NCI-H2196 treated with DMSO at 0.1 percent for 48 hours (cell line): ENCODE data around the gene P3H2.

Source experiments
- DNase-seq: peaks from one replicate; lab custom pipeline; 2025; ENCODE audit not compliant: unreplicated experiment; lab: John Stamatoyannopoulos, UW

P3H2 gene

GRCh38 chr3:190018460-190018859 is 102.2 kb downstream of the P3H2 start:
- DNase-seq: no peak

DNA sequence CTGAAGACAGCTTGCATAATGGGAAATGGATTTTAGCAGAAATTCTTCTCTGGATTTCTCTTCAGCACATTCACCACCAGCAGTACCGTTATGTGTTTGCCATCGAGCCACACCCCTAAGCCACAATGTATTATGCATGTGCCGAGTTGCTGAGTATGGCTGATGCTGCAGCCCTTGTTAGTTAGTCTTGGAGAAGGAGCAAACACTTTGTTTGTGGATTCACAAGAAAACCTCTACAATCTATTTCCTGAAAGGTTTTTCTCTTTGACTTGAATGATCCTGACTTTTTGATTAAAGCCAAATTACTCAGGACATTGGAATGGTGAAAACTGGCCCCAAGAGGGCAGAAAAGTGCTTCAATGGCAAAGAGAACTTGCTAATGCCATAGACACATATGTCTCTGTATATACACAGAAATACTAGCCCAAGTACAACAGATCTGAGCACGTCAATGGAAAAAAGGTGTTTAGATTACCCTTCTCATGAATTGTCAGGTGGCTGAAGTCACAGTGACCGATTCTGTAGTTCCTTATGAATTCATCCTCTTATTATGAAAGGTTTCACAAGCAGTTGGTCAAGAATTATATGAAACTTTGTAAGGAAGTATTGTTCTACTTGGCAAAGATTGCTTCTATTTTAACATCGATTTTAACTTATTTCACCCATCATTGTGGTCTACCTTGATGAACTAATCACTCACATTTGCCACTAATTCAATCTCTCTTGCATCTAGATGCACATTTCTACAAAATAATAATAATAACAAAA is 103.0 kb downstream of the P3H2 start:
- no peak for DNase-seq

DNA sequence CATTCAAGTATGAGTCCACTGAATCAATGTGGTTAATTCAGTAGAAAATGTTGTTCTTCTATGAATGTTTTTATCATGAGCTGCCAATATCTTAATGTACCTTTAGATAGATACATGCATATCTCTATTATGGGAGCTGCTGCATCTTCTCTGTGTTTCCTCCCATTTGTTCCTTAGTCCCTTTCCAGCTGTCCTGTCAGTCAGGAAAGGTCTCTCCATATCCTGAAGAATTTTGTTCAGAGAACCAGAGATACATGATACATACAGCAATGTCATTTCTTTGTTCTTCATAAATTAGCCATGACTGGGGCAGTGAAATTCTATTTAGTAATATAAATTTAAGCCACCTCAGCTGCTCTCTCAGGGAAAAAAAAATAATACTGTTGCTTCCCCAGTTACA is 103.7 kb downstream of the P3H2 start:
- no peak for DNase-seq

DNA sequence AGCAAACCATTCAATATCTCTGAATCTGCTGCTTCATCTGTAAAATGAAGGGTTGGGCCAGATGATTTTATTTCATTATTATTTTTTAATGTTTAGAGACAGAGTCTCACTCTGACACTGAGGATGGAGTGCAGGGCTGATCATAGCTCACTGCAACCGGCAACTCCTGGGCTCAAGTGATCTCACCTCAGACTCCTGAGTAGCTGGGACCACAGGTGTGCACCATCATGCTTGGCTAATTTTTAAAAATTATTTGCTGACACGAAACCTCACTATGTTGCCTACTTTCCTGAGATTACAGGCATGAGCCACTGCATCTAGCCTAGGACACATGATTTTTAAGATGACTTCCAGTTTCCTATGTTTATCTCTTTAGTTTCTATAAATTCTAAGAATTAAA is 105.8 kb downstream of the P3H2 start:
- DNase-seq: no peak

DNA sequence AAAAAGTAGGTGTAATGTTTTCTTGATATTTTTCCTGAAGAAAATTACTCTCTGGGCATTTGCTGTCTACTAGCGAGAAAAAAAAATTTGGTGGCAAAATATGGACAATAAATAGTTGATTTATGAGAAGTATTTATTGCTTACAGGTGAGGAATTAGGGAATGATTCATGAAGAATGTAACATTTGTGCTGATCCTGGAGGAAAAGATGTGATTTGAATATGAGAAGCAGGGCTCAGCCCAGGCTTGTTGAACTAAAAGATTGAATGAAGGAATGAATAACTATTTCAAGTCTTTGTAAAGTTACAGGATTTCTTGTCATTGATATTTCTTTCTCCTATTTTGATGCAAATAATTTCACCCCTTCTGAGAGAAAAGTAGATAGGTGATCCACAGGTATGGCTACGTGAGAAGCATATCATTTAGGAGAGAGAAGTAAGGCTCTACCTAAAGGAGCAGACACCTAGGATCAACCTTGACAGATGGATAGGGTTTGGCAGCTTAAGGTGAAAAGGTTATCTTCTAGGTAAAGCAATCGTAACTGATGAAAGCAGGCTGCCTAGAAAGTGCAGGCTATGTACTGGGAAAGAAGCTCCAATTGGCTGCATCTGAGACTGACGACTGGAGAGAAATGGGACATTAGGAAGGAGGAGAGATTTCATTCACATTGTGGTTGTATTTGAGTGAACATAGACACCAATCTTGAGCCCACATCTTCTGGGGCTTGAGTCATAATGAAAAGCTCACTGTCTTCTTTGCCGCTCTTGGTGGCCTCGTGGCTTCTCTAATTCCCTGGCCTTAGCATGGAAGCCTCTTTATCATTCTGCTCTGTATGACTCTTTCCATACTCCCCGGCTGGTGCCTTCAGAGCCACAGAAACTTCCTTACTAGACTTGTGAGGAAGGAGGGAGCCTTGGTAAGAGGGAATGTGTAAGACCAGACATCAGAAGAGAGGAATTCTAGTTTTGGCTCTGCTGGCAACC is 106.5 kb downstream of the P3H2 start:
- DNase-seq: no peak

GRCh38 chr3:190012784-190013183 is 107.9 kb downstream of the P3H2 start:
- DNase-seq: no peak

DNA sequence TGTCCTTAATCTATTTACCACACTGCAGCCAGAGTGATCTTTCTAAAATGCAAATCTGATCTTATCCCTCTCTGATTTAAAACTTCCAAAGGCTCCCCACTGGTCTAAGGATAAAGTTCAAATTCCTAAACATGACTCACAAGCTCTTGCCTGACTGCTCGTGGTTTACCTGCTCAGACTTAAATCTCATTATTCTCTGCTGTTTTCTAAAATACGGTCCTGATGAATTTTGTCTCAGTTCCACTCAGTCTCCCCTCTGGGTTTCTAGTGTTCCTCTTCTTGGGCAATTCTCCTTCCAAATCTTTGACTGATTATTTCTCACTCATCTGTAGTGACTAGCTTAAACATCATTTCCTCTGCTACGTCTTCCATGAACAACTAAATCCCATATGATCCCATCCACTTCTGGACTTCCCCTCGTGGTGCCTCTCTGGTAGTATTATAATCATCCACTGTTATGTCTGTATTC is 108.3 kb downstream of the P3H2 start:
- no peak for DNase-seq

DNA sequence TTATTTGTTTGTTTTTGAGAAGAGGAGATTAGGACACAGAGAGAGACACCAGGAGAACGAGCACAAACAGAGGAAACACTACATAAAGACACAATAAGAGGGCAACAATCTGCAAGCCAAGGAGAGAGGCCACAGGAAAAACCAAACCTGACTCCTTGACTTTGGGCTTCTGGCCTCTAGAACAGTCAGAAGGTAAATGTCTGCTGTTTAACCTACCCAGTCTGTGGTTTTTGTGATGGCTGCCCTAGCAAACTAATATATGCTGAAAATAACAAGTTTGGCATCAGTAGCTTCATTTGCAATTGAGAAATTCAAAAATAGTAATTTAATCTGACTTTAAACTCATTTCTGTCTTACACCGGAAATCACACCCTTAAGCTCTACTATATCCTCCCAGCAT is 110.2 kb downstream of the P3H2 start:
- no peak for DNase-seq

- DNase-seq: no peak
Observed at GRCh38 chr3:190009614-190010013, 111.1 kb downstream of the P3H2 start.

DNA sequence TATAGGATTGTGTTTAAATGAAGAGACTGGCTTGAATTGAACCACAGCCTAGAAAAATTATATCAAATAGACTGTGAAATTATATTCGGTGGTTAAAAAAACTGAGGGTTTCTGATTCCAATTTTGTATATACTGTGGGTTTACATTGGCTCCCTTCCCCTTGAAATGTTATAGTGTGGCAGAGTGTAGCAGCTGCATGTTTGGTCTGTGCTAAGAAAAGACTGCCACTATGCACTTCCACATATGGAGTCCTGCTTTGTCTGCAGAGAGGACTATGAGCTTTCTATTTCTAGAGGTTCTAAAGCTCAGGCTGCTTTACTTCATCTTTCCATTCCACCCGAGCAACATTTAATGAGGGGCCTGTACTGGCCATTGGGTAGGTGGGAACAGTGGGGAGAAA is 112.3 kb downstream of the P3H2 start:
- DNase-seq: no peak

DNA sequence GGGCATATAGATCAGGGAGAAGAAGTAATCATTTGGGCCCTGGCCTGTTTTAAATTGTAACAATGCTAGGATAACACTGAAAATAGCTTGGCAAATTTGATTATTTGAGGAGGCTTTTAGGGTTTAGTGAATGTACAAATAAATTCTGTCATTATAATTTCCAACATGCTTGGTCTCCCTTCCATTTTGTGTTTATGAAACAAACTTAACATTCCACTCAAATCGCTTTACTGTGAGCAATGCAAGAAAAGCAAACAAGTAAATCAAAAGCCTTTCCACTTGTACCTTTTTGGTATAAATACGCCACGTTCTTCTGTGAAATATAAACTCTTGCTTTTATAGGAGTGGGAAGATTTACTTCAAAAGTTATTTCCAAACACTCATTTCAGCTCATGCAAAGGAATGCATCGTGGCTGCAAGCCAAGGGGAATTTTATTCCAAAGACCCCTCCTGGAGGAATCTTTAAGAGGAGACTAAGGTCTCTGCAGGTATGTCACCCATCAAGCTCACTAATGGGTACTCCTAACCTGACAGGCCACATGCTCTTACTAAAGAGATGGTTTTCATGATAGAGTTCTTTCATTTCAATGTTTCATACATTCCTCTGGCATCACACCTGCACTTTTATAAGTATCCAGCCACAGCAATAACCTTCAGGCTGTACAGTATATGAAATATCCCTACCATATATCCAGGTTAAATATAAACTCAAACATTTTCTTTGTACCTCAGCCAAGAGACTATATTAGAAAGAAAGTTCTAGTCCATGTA is 115.2 kb downstream of the P3H2 start:
- DNase-seq: no peak

GRCh38 chr3:190004656-190005055 is 116.0 kb downstream of the P3H2 start:
- DNase-seq: no peak

GRCh38 chr3:190003681-190004123 is 117.0 kb downstream of the P3H2 start:
- DNase-seq: no peak

GRCh38 chr3:190003068-190003467 is 117.6 kb downstream of the P3H2 start:
- DNase-seq: no peak

GRCh38 chr3:190001426-190001825 is 119.3 kb downstream of the P3H2 start:
- no peak for DNase-seq

DNA sequence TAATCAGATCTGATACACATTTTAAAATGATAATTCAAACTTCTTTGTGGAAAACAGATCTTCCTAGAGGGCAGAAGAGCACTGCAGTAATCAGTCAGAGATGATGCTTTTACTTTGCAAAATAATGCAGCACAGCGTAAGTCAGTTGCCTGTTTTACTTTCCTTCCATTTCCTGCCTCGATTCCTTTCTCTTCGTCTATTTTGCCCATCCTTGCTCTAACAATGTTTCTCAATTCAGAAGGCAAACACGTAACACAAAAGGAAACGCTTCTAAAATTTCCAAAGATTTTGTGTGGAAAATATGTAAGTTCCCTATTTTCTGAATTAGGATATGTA is 119.9 kb downstream of the P3H2 start:
- DNase-seq: no peak

- no peak for DNase-seq
Observed at GRCh38 chr3:190000187-190000860, 120.4 kb downstream of the P3H2 start.

GRCh38 chr3:189999718-190000117 is 121.0 kb downstream of the P3H2 start:
- no peak for DNase-seq

GRCh38 chr3:189995129-189995528 is 125.6 kb downstream of the P3H2 start:
- no peak for DNase-seq

DNA sequence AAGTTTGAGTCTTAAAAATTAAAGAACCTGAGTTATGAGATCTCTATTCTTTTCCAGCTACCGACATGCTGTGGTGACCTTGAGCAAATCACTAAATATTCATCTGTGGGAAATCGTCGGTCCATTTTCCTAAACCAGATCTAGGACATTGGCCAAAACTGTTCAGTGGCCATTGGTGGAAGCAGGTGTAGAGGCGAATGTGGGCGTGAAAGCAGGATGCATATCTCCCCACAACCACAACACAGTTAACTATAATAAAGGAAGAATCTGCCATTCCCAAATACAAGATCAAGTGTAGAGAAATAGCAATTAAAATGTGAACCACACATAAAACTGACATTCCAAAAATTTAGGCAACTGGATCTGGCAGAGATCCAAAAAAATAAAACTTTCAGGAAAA is 129.9 kb downstream of the P3H2 start:
- DNase-seq: no peak

GRCh38 chr3:189988854-189989253 is 131.8 kb downstream of the P3H2 start:
- DNase-seq: no peak
